ENCODE measurements around the gene SLC25A51. TPM values are rescaled to one million over a fixed set of nuclear protein-coding genes. Genes with fewer than 3 reads are reported as not detected.

The SLC25A51 gene
- total RNA-seq, 2 donors from 2014 or later: 19.4 to 22.7 TPM

- TF ChIP-seq CTCF (IDR thresholded peaks at IDR 0.05): no peak
- DNase-seq: no peak
- no peaks in the 10 kb centered on the region for H3K4me1 ChIP-seq
- no peaks in the 10 kb centered on the region for H3K9me3 ChIP-seq
- no peak overlapping the region for H3K4me3 ChIP-seq
- no peaks in the 10 kb centered on the region for H3K27me3 ChIP-seq
- H3K27ac ChIP-seq: no peak overlapping the region
- intact Hi-C loops (cut with DNase I): loop anchor here (10.0 kb wide), 1 partner anchor 155 kb away; the partner anchor contains the start of gene TRMT10B
- H3K9ac ChIP-seq (ENCODE audit: low read depth in 2 of 2, low read length in 2 of 2): no peak overlapping the region
- no peaks in the 10 kb centered on the region for H3K36me3 ChIP-seq
Measured at GRCh38 chr9:37909326-37909725, 5.4 kb upstream of the SLC25A51 start.

- H3K36me3 ChIP-seq: no peaks in the 10 kb centered on the region
- no peak for TF ChIP-seq CTCF (IDR thresholded peaks at IDR 0.05)
- H3K4me3 ChIP-seq: no peak overlapping the region
- no peaks in the 10 kb centered on the region for H3K9me3 ChIP-seq
- H3K27ac ChIP-seq: no peak overlapping the region
- no peaks in the 10 kb centered on the region for H3K4me1 ChIP-seq
- no peaks in the 10 kb centered on the region for H3K27me3 ChIP-seq
- H3K9ac ChIP-seq (ENCODE audit: low read depth in 2 of 2, low read length in 2 of 2): no peak overlapping the region
- peak; percentile 14 for DNase-seq
- intact Hi-C loops (cut with DNase I): loop anchor here (10.0 kb wide), 1 partner anchor 154 kb away; the partner anchor contains the start of gene TRMT10B
Measured at GRCh38 chr9:37908698-37909186, 4.8 kb upstream of the SLC25A51 start.

- intact Hi-C loops (cut with DNase I): loop anchor here (10.0 kb wide), 1 partner anchor 153 kb away; the partner anchor contains the start of gene TRMT10B
- TF ChIP-seq CTCF (IDR thresholded peaks at IDR 0.05): no peak
- no peaks in the 10 kb centered on the region for H3K27me3 ChIP-seq
- peak; percentile 1 for DNase-seq
- no peak overlapping the region for H3K4me3 ChIP-seq
- H3K9ac ChIP-seq (ENCODE audit: low read depth in 2 of 2, low read length in 2 of 2): no peak overlapping the region
- H3K4me1 ChIP-seq: no peaks in the 10 kb centered on the region
- no peak overlapping the region for H3K27ac ChIP-seq
- H3K36me3 ChIP-seq: no peaks in the 10 kb centered on the region
- H3K9me3 ChIP-seq: no peaks in the 10 kb centered on the region
Measured at GRCh38 chr9:37908283-37908682, 4.4 kb upstream of the SLC25A51 start.

- H3K9ac ChIP-seq (ENCODE audit: low read depth in 2 of 2, low read length in 2 of 2): no peak overlapping the region
Measured at GRCh38 chr9:37906312-37907239, 2.6 kb upstream of the SLC25A51 start.

More at GRCh38 chr9:37906312-37907239, 2.6 kb upstream of the SLC25A51 start:
- peaks cover 6% of the 10 kb centered on the region for H3K4me1 ChIP-seq
- no peak for TF ChIP-seq CTCF (IDR thresholded peaks at IDR 0.05)
- intact Hi-C loops (cut with DNase I): loop anchor here (10.0 kb wide), 1 partner anchor 152 kb away; the partner anchor contains the start of gene TRMT10B
- no peak overlapping the region for H3K27ac ChIP-seq
- no peak overlapping the region for H3K4me3 ChIP-seq
- no peak for DNase-seq
- H3K27me3 ChIP-seq: no peaks in the 10 kb centered on the region
- no peaks in the 10 kb centered on the region for H3K36me3 ChIP-seq
- no peaks in the 10 kb centered on the region for H3K9me3 ChIP-seq

All from colonic mucosa (tissue), 4 donors.